ENCODE measurements around the gene HDAC4.

GRCh38 chr2:239167766-239168444 is 232.9 kb downstream of the HDAC4 start:
- TF ChIP-seq, protein P1, sequence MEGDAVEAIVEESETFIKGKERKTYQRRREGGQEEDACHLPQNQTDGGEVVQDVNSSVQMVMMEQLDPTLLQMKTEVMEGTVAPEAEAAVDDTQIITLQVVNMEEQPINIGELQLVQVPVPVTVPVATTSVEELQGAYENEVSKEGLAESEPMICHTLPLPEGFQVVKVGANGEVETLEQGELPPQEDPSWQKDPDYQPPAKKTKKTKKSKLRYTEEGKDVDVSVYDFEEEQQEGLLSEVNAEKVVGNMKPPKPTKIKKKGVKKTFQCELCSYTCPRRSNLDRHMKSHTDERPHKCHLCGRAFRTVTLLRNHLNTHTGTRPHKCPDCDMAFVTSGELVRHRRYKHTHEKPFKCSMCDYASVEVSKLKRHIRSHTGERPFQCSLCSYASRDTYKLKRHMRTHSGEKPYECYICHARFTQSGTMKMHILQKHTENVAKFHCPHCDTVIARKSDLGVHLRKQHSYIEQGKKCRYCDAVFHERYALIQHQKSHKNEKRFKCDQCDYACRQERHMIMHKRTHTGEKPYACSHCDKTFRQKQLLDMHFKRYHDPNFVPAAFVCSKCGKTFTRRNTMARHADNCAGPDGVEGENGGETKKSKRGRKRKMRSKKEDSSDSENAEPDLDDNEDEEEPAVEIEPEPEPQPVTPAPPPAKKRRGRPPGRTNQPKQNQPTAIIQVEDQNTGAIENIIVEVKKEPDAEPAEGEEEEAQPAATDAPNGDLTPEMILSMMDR (IDR thresholded peaks at IDR 0.05; ENCODE audit: control extremely low read depth in 1 of 3, insufficient read depth in 1 of 3, low read depth in 1 of 3, low read length in 3 of 3) = no peak
- TF ChIP-seq POLR2A (IDR thresholded peaks at IDR 0.05; ENCODE audit: control extremely low read depth in 1 of 2, low read depth in 2 of 2, low read length in 2 of 2) (no peak), EP300 (IDR thresholded peaks at IDR 0.05; ENCODE audit: borderline replicate concordance in 1 of 2, low read depth in 2 of 2, low read length in 2 of 2) (no peak), POLR2AphosphoS5 (IDR thresholded peaks at IDR 0.05; ENCODE audit: low read depth, low read length) (no peak)
- TF ChIP-seq, protein P2, sequence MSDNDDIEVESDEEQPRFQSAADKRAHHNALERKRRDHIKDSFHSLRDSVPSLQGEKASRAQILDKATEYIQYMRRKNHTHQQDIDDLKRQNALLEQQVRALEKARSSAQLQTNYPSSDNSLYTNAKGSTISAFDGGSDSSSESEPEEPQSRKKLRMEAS (IDR thresholded peaks at IDR 0.05) = no peak

Measured in H1 (cell line).